ENCODE measurements around the gene FIBCD1. TPM values are rescaled to one million over a fixed set of nuclear protein-coding genes. Genes with fewer than 3 reads are reported as not detected.

Gene FIBCD1
- total RNA-seq, 2 experiments from 2014 or later, result not detected

GRCh38 chr9:130919559-130920145 is 19.4 kb downstream of the FIBCD1 start:
- Histone ChIP-seq H3K9me2 (ENCODE audit: insufficient read depth, low read length) (no peaks in the 10 kb centered on the region), H3K4me2 (ENCODE audit: low read length) (no peak overlapping the region), H4K20me1 (ENCODE audit: insufficient read depth, low read length) (no peaks in the 10 kb centered on the region), H3K36me3 (ENCODE audit: insufficient read depth, low read length) (no peaks in the 10 kb centered on the region), H3K79me2 (ENCODE audit: insufficient read depth, low read depth, low read length) (no peaks in the 10 kb centered on the region), H3K4me3 (ENCODE audit: low read depth, low read length, poor library complexity, severe bottlenecking) (no peak overlapping the region), H2AFZ (ENCODE audit: low read length) (no peak overlapping the region), H3K4me1 (ENCODE audit: insufficient read depth, low read length, poor library complexity, severe bottlenecking) (no peaks in the 10 kb centered on the region), H3K9me3 (ENCODE audit: low read length) (no peaks in the 10 kb centered on the region), H3K27ac (ENCODE audit: low read depth, low read length, poor library complexity, severe bottlenecking) (no peak overlapping the region)
- no peak for TF ChIP-seq EZH2phosphoT487 (IDR thresholded peaks at IDR 0.05; ENCODE audit: borderline replicate concordance, low read depth, low read length)
- TF ChIP-seq CTCF (conservative IDR thresholded peaks at IDR 0.05; ENCODE audit: low read length), result no peak
- no peak for DNase-seq (ENCODE audit: low spot score)
- POLR2A ChIA-PET, result no interaction called here
- intact Hi-C loops (cut with micrococcal nuclease; ENCODE audit: unreplicated experiment), result no loop called here
- no TSS peak for BruUV-seq (replicated peaks)
- CTCF ChIA-PET (ENCODE audit: unreplicated experiment), result no interaction called here

GRCh38 chr9:130918826-130919558 is 20.1 kb downstream of the FIBCD1 start:
- H3K27ac ChIP-seq (ENCODE audit: low read depth, low read length, poor library complexity, severe bottlenecking), result no peak overlapping the region
- H3K4me1 ChIP-seq (ENCODE audit: insufficient read depth, low read length, poor library complexity, severe bottlenecking), result no peaks in the 10 kb centered on the region
- no peaks in the 10 kb centered on the region for H3K79me2 ChIP-seq (ENCODE audit: insufficient read depth, low read depth, low read length)
- no peaks in the 10 kb centered on the region for H3K9me2 ChIP-seq (ENCODE audit: insufficient read depth, low read length)
- TF ChIP-seq CTCF (conservative IDR thresholded peaks at IDR 0.05; ENCODE audit: low read length), result no peak
- no peak for TF ChIP-seq EZH2phosphoT487 (IDR thresholded peaks at IDR 0.05; ENCODE audit: borderline replicate concordance, low read depth, low read length)
- H3K4me3 ChIP-seq (ENCODE audit: low read depth, low read length, poor library complexity, severe bottlenecking), result no peak overlapping the region
- no peaks in the 10 kb centered on the region for H4K20me1 ChIP-seq (ENCODE audit: insufficient read depth, low read length)
- H3K36me3 ChIP-seq (ENCODE audit: insufficient read depth, low read length), result no peaks in the 10 kb centered on the region
- no peak overlapping the region for H3K4me2 ChIP-seq (ENCODE audit: low read length)
- intact Hi-C loops (cut with micrococcal nuclease; ENCODE audit: unreplicated experiment), result no loop called here
- ChIA-PET CTCF (ENCODE audit: unreplicated experiment) (no interaction called here), POLR2A (no interaction called here)
- H3K9me3 ChIP-seq (ENCODE audit: low read length), result no peaks in the 10 kb centered on the region
- DNase-seq (ENCODE audit: low spot score), result no peak
- BruUV-seq (replicated peaks), result no TSS peak
- H2AFZ ChIP-seq (ENCODE audit: low read length), result no peak overlapping the region

Data from OCI-LY7 (cell line).